Ovary (tissue), 3 donors: ENCODE measurements around the gene KRT82.

Source experiments
- CTCF ChIP-seq, 3 donors: fragments of 450-650 bp in 2 of 3; fragments of 200-600 bp in 1 of 3; IDR thresholded peaks; one replicate each; pipeline versions ENCODE4 v1.5.1 to v1.8.0; 2016 to 2022; ENCODE audit warnings: antibody characterized with exemption in 3 of 3, mild to moderate bottlenecking in 1 of 3
- POLR2A ChIP-seq: fragments of 450-650 bp; IDR thresholded peaks from one replicate; pipeline ENCODE4 v1.6.1; 2017; ENCODE audit warnings: antibody characterized with exemption, mild to moderate bottlenecking, moderate library complexity
- donor health status: DM: no; HTN: no; CAD: no.

GRCh38 chr12:52407918-52408317 lies 1.8 kb upstream of the KRT82 start:
- TF ChIP-seq CTCF (IDR thresholded peaks at IDR 0.05), result no peak
- no peak for TF ChIP-seq POLR2A
